GM12878 (cell line): Measurements from ENCODE around the gene PPP6C. TPM values are rescaled to one million over a fixed set of nuclear protein-coding genes. Genes with fewer than 3 reads are reported as not detected.

Experiments
- ATAC-seq: fragments of 200-7000 bp; cut with Tn5 transposase; 3 replicates; pipeline ENCODE4 v1.9.1; 2020; ENCODE audit warnings: mild to moderate bottlenecking, moderate library complexity
- BruUV-seq: library from RNA; stranded (reverse); fragments of 400-500 nt; replicated peaks from 2 replicates; lab custom pipeline; 2021; lab: Mats Ljungman, UMichigan
- CTCF ChIA-PET: fragments of 300-600 bp; sonication (Branson Sonifier 250); formaldehyde crosslinking; extraction: SDS; loops from one replicate; lab custom pipeline; 2021; ENCODE audit warnings: inconsistent platforms; lab: Yijun Ruan, JAX
- POLR2A ChIA-PET: fragments of 350-600 bp; formaldehyde crosslinking; extraction: SDS; loops from one replicate; lab custom pipeline; 2021; ENCODE audit warnings: inconsistent platforms; lab: Charles Lee
- RAD21 ChIA-PET: fragments of 300-600 bp; sonication (Branson Sonifier 250); formaldehyde crosslinking; loops from one replicate; lab custom pipeline; 2023; ENCODE audit warnings: antibody characterized with exemption; ENCODE audit not compliant: unreplicated experiment; lab: Charles Lee
- SMC1A ChIA-PET: fragments of 300-600 bp; sonication (Branson Sonifier 250); formaldehyde crosslinking; loops from one replicate; lab custom pipeline; 2023; ENCODE audit not compliant: unreplicated experiment, uncharacterized antibody; lab: Charles Lee
- DNase-seq: peaks from one replicate; pipeline ENCODE4 v3.0.0-alpha.2; 2011; ENCODE audit warnings: low read depth, low spot score
- FAIRE-seq: peaks from 3 replicates; lab custom pipeline; 2011; peaks lifted over from hg19 to GRCh38; lab: Jason Lieb, UNC
- H2AFZ ChIP-seq: 2 replicates; pipeline ENCODE4 v1.6.0; 2011; ENCODE audit warnings: low read depth, low read length, control low read depth; ENCODE audit not compliant: control insufficient read depth
- H3K27ac ChIP-seq: 2 replicates; pipeline ENCODE4 v1.5.1; 2011; ENCODE audit warnings: control low read depth; ENCODE audit not compliant: control insufficient read depth, insufficient read depth
- H3K27me3 ChIP-seq, 2 experiments: replicated peaks in 1 of 2; 2 replicates each; pipeline versions ENCODE4 v1.6.0 to v1.6.1; 2011; ENCODE audit warnings: low read length in 1 of 2; ENCODE audit not compliant: control insufficient read depth in 2 of 2, insufficient read depth in 2 of 2
- H3K36me3 ChIP-seq, 2 experiments: 2 replicates each; pipeline ENCODE4 v1.5.1; 2011; ENCODE audit warnings: low read length in 1 of 2; ENCODE audit not compliant: control insufficient read depth in 2 of 2, insufficient read depth in 2 of 2
- H3K4me1 ChIP-seq: 2 replicates; pipeline ENCODE4 v1.6.1; 2011; ENCODE audit warnings: mild to moderate bottlenecking, low read length, moderate library complexity, mixed read lengths; ENCODE audit not compliant: control insufficient read depth, insufficient read depth
- H3K4me2 ChIP-seq: 2 replicates; pipeline ENCODE4 v1.6.0; 2011; ENCODE audit warnings: control low read depth; ENCODE audit not compliant: control insufficient read depth, insufficient read depth
- H3K4me3 ChIP-seq: fragments of 200-600 bp; sonication (generic); 2 replicates; pipeline ENCODE4 v1.5.1; 2016
- H3K79me2 ChIP-seq: 2 replicates; pipeline ENCODE4 v1.6.0; 2011; ENCODE audit warnings: low read length; ENCODE audit not compliant: control insufficient read depth, insufficient read depth
- H3K9ac ChIP-seq: 2 replicates; pipeline ENCODE4 v1.8.0; 2011; ENCODE audit warnings: low read length, control low read depth, mixed read lengths; ENCODE audit not compliant: control insufficient read depth, insufficient read depth
- H3K9me3 ChIP-seq: replicated peaks from 3 replicates; pipeline ENCODE4 v1.5.1; 2011; ENCODE audit warnings: mild to moderate bottlenecking, low read length; ENCODE audit not compliant: control insufficient read depth, insufficient read depth
- H4K20me1 ChIP-seq: 2 replicates; pipeline ENCODE4 v1.6.0; 2011; ENCODE audit not compliant: control insufficient read depth, insufficient read depth
- ASH2L ChIP-seq: fragments of 300-600, 200-600 bp; sonication (generic); IDR thresholded peaks from 2 replicates; pipeline ENCODE4 v1.6.1; 2017; ENCODE audit warnings: low read depth, mild to moderate bottlenecking, borderline replicate concordance
- FOXM1 ChIP-seq: IDR thresholded peaks from 2 replicates; pipeline ENCODE4 v1.6.1; 2012; ENCODE audit warnings: low read depth, mild to moderate bottlenecking, inconsistent platforms, low read length, moderate library complexity
- MTA2 ChIP-seq: fragments of 450-650 bp; IDR thresholded peaks from 2 replicates; pipeline ENCODE4 v1.6.1; 2016; ENCODE audit warnings: low read depth, mild to moderate bottlenecking, moderate library complexity
- MTA3 ChIP-seq: IDR thresholded peaks from 2 replicates; pipeline ENCODE4 v1.6.1; 2012; ENCODE audit warnings: low read length, inconsistent platforms, borderline replicate concordance
- NFXL1 ChIP-seq: fragments of 450-650 bp; IDR thresholded peaks from 2 replicates; pipeline ENCODE4 v1.6.1; 2017; ENCODE audit warnings: antibody characterized with exemption, mild to moderate bottlenecking, borderline replicate concordance
- POLR2A ChIP-seq: IDR thresholded peaks from 2 replicates; pipeline ENCODE4 v1.6.1; 2011; ENCODE audit warnings: low read depth, mild to moderate bottlenecking, low read length
- POLR2AphosphoS2 ChIP-seq: IDR thresholded peaks from 2 replicates; pipeline ENCODE4 v1.6.1; 2011; ENCODE audit warnings: low read depth, mild to moderate bottlenecking, low read length, improper control_type of control experiment, moderate library complexity
- STAT3 ChIP-seq: IDR thresholded peaks from 2 replicates; pipeline ENCODE4 v1.6.1; 2011; ENCODE audit warnings: low read depth, low read length, improper control_type of control experiment
- TBL1XR1 ChIP-seq: IDR thresholded peaks from 2 replicates; pipeline ENCODE4 v1.6.1; 2012; ENCODE audit warnings: low read depth, low read length, improper control_type of control experiment
- TCF3 ChIP-seq: IDR thresholded peaks from 2 replicates; pipeline ENCODE4 v1.6.1; 2012; ENCODE audit warnings: low read depth, mild to moderate bottlenecking, low read length, borderline replicate concordance; ENCODE audit not compliant: insufficient read depth
- TCF7 ChIP-seq: IDR thresholded peaks from 2 replicates; pipeline ENCODE4 v1.6.1; 2014; ENCODE audit warnings: antibody characterized with exemption, borderline replicate concordance
- ZZZ3 ChIP-seq: IDR thresholded peaks from 2 replicates; pipeline ENCODE4 v1.6.1; 2011; ENCODE audit warnings: low read depth; ENCODE audit not compliant: control insufficient read depth, insufficient read length
- WGBS: methylation state at CpG from one replicate; pipeline ENCODE4 v1.1.6; 2016; ENCODE audit warnings: low lambda C conversion rate; ENCODE audit not compliant: insufficient replicate concordance, insufficient coverage; ENCODE audit errors: missing lambda C conversion rate; 5-methylcytosine and 5-hydroxymethylcytosine counted together
- in situ Hi-C: fragments of 300-500 bp; cut with MboI; formaldehyde crosslinking; loops from 9 replicates; pipeline ENCODE4 v1.14.3; 2018; ENCODE audit warnings: mixed read lengths
- intact Hi-C: fragments of 100-400 bp; cut with micrococcal nuclease; formaldehyde crosslinking; loops from one replicate; pipeline ENCODE4 v1.14.2; 2022; ENCODE audit not compliant: unreplicated experiment
- polyA plus RNA-seq, 11 experiments: library from polyadenylated mRNA; depleted of rRNA in 4 of 11; unstranded in 6 of 11; stranded (reverse) in 5 of 11; fragments of >200 nt; fragmentation: Nextera tagmentation in 4 of 11; fragmentation: Illumina TruSeq in 1 of 11; extraction: Ambion mirVana in 4 of 11; extraction: Trizol in 1 of 11; gene quantifications; 1 replicate in 1 of 11; 2 replicates in 10 of 11; pipeline versions ENCODE4 v1.2.1 to v1.2.3, GENCODE V29; 2011 to 2016; ENCODE audit warnings: inconsistent platforms in 2 of 11, missing spikeins in 2 of 11, low read depth in 1 of 11
- total RNA-seq, 4 experiments: library from RNA; depleted of rRNA in 3 of 4; stranded (reverse); fragments of >200 nt in 3 of 4; fragmentation: Illumina TruSeq in 1 of 4; extraction: Trizol in 1 of 4; gene quantifications; 2 replicates each; pipeline versions ENCODE4 v1.2.1 to v1.2.3, GENCODE V29; 2013 to 2021
- TF ChIP-seq, protein P1 (sequence below): IDR thresholded peaks from 2 replicates; pipeline ENCODE4 v1.6.1; 2012; ENCODE audit warnings: improper control_type of control experiment, low read depth, low read length; ENCODE audit not compliant: insufficient replicate concordance
- TF ChIP-seq, protein P2 (sequence below): IDR thresholded peaks from 2 replicates; pipeline ENCODE4 v1.6.1; 2012; ENCODE audit warnings: mild to moderate bottlenecking, low read depth, low read length
- TF ChIP-seq, protein P3 (sequence below): fragments of 450-650 bp; IDR thresholded peaks from 2 replicates; pipeline ENCODE4 v1.6.1; 2017; ENCODE audit warnings: mild to moderate bottlenecking

PPP6C gene
- total and polyA plus RNA-seq, 10 of the 15 experiments (the other 5 are each of a cell fraction or from before 2014, with no cell fraction given), result 26.8 to 45.3 (median 37.1) TPM

DNA sequence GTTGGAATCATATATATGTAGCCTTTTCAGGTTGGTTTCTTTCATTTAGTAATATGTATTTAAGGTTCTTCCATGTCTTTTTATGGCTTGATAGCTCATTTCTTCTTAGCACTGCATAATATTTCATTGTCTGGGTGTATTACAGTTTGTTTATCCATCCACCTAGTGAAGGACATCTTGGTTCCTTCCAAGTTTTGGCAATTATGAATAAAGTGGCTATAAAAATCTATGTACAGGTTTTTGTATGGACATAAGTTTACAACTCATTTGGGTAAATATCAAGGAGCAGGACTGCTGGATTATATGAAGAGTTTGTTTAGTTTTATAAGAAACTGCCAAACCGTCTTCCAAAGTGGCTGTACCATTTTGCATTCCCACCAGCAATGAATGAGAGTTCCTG, 11.7 kb downstream of the PPP6C start:
- BruUV-seq, result TSS peak; percentile 12
- FAIRE-seq, result no peak

More for the DNA sequence above, 11.7 kb downstream of the PPP6C start:
- Histone ChIP-seq H3K9ac (no peak overlapping the region), H4K20me1 (no peaks in the 10 kb centered on the region)
- TF ChIP-seq, protein P1, sequence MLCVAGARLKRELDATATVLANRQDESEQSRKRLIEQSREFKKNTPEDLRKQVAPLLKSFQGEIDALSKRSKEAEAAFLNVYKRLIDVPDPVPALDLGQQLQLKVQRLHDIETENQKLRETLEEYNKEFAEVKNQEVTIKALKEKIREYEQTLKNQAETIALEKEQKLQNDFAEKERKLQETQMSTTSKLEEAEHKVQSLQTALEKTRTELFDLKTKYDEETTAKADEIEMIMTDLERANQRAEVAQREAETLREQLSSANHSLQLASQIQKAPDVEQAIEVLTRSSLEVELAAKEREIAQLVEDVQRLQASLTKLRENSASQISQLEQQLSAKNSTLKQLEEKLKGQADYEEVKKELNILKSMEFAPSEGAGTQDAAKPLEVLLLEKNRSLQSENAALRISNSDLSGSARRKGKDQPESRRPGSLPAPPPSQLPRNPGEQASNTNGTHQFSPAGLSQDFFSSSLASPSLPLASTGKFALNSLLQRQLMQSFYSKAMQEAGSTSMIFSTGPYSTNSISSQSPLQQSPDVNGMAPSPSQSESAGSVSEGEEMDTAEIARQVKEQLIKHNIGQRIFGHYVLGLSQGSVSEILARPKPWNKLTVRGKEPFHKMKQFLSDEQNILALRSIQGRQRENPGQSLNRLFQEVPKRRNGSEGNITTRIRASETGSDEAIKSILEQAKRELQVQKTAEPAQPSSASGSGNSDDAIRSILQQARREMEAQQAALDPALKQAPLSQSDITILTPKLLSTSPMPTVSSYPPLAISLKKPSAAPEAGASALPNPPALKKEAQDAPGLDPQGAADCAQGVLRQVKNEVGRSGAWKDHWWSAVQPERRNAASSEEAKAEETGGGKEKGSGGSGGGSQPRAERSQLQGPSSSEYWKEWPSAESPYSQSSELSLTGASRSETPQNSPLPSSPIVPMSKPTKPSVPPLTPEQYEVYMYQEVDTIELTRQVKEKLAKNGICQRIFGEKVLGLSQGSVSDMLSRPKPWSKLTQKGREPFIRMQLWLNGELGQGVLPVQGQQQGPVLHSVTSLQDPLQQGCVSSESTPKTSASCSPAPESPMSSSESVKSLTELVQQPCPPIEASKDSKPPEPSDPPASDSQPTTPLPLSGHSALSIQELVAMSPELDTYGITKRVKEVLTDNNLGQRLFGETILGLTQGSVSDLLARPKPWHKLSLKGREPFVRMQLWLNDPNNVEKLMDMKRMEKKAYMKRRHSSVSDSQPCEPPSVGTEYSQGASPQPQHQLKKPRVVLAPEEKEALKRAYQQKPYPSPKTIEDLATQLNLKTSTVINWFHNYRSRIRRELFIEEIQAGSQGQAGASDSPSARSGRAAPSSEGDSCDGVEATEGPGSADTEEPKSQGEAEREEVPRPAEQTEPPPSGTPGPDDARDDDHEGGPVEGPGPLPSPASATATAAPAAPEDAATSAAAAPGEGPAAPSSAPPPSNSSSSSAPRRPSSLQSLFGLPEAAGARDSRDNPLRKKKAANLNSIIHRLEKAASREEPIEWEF, result no peak
- no peak for TF ChIP-seq MTA2
- TF ChIP-seq TBL1XR1, result no peak
- no peak for TF ChIP-seq POLR2AphosphoS2
- TF ChIP-seq POLR2A, result no peak
- no peak for TF ChIP-seq STAT3
- no peak for TF ChIP-seq ASH2L
- TF ChIP-seq NFXL1, result no peak
- TF ChIP-seq MTA3, result no peak
- TF ChIP-seq FOXM1, result no peak
- TF ChIP-seq TCF7, result no peak
- TF ChIP-seq, protein P2, sequence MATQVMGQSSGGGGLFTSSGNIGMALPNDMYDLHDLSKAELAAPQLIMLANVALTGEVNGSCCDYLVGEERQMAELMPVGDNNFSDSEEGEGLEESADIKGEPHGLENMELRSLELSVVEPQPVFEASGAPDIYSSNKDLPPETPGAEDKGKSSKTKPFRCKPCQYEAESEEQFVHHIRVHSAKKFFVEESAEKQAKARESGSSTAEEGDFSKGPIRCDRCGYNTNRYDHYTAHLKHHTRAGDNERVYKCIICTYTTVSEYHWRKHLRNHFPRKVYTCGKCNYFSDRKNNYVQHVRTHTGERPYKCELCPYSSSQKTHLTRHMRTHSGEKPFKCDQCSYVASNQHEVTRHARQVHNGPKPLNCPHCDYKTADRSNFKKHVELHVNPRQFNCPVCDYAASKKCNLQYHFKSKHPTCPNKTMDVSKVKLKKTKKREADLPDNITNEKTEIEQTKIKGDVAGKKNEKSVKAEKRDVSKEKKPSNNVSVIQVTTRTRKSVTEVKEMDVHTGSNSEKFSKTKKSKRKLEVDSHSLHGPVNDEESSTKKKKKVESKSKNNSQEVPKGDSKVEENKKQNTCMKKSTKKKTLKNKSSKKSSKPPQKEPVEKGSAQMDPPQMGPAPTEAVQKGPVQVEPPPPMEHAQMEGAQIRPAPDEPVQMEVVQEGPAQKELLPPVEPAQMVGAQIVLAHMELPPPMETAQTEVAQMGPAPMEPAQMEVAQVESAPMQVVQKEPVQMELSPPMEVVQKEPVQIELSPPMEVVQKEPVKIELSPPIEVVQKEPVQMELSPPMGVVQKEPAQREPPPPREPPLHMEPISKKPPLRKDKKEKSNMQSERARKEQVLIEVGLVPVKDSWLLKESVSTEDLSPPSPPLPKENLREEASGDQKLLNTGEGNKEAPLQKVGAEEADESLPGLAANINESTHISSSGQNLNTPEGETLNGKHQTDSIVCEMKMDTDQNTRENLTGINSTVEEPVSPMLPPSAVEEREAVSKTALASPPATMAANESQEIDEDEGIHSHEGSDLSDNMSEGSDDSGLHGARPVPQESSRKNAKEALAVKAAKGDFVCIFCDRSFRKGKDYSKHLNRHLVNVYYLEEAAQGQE, result no peak
- TF ChIP-seq ZZZ3, result no peak
- TF ChIP-seq, protein P3, sequence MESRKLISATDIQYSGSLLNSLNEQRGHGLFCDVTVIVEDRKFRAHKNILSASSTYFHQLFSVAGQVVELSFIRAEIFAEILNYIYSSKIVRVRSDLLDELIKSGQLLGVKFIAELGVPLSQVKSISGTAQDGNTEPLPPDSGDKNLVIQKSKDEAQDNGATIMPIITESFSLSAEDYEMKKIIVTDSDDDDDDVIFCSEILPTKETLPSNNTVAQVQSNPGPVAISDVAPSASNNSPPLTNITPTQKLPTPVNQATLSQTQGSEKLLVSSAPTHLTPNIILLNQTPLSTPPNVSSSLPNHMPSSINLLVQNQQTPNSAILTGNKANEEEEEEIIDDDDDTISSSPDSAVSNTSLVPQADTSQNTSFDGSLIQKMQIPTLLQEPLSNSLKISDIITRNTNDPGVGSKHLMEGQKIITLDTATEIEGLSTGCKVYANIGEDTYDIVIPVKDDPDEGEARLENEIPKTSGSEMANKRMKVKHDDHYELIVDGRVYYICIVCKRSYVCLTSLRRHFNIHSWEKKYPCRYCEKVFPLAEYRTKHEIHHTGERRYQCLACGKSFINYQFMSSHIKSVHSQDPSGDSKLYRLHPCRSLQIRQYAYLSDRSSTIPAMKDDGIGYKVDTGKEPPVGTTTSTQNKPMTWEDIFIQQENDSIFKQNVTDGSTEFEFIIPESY, result no peak
- TF ChIP-seq TCF3, result no peak
- TF ChIP-seq, all 136 proteins: peak for 0
- H3K27me3 ChIP-seq, result no peaks in the 10 kb centered on the region
- ChIA-PET RAD21 (no interaction called here), SMC1A (no interaction called here), CTCF (no interaction called here), POLR2A (no interaction called here)
- H3K79me2 ChIP-seq, result peaks cover 39% of the 10 kb centered on the region
- H3K4me3 ChIP-seq, result no peak overlapping the region
- peaks cover 0 to 3% of the 10 kb centered on the region in 2 experiments; a peak in 1 of 4 replicates for H3K36me3 ChIP-seq
- in situ Hi-C loops, result no loop called here
- H3K9me3 ChIP-seq, result no peaks in the 10 kb centered on the region
- H3K27ac ChIP-seq, result no peak overlapping the region
- intact Hi-C loops, result no loop called here
- no peak for ATAC-seq
- DNase-seq, result no peak
- H3K4me1 ChIP-seq, result no peaks in the 10 kb centered on the region
- H3K4me2 ChIP-seq, result no peak overlapping the region
- WGBS, result 100% methylated on average over 1 of the region's 1 CpG
- no peak overlapping the region for H2AFZ ChIP-seq
